HEK293 (cell line): ENCODE data around the gene PPDPF.
"Not testable (repeated sequence)": the region's sequence is repeated elsewhere in the genome, so short reads cannot be mapped to it uniquely, and the experiment has no call there.

Experiments
- CTCF ChIP-seq: fragments of 450-650 bp; formaldehyde crosslinking; IDR thresholded peaks from 2 replicates; pipeline ENCODE4 v1.5.1; 2016; ENCODE audit warnings: missing biosample characterization, missing genetic modification characterization
- HOXA7 ChIP-seq: sonication (generic); formaldehyde crosslinking; IDR thresholded peaks from 2 replicates; pipeline ENCODE4 v1.8.1; 2022; ENCODE audit warnings: missing genetic modification reagents, borderline replicate concordance
- YY1 ChIP-seq: fragments of 450-650 bp; formaldehyde crosslinking; IDR thresholded peaks from 2 replicates; pipeline ENCODE4 v1.5.1; 2018; ENCODE audit warnings: missing biosample characterization, missing genetic modification characterization
- ZFHX2 ChIP-seq: fragments of 450-650 bp; formaldehyde crosslinking; conservative IDR thresholded peaks from 2 replicates; pipeline ENCODE4 v1.5.1; 2016; ENCODE audit warnings: missing biosample characterization, missing genetic modification characterization
- ZNF121 ChIP-seq: fragments of 450-650 bp; formaldehyde crosslinking; IDR thresholded peaks from 2 replicates; pipeline ENCODE4 v1.5.1; 2016; ENCODE audit warnings: missing biosample characterization, missing genetic modification characterization
- ZNF302 ChIP-seq: fragments of 450-650 bp; formaldehyde crosslinking; IDR thresholded peaks from 2 replicates; pipeline ENCODE4 v1.5.1; 2016; ENCODE audit warnings: missing biosample characterization, missing genetic modification characterization, low read depth

DNA sequence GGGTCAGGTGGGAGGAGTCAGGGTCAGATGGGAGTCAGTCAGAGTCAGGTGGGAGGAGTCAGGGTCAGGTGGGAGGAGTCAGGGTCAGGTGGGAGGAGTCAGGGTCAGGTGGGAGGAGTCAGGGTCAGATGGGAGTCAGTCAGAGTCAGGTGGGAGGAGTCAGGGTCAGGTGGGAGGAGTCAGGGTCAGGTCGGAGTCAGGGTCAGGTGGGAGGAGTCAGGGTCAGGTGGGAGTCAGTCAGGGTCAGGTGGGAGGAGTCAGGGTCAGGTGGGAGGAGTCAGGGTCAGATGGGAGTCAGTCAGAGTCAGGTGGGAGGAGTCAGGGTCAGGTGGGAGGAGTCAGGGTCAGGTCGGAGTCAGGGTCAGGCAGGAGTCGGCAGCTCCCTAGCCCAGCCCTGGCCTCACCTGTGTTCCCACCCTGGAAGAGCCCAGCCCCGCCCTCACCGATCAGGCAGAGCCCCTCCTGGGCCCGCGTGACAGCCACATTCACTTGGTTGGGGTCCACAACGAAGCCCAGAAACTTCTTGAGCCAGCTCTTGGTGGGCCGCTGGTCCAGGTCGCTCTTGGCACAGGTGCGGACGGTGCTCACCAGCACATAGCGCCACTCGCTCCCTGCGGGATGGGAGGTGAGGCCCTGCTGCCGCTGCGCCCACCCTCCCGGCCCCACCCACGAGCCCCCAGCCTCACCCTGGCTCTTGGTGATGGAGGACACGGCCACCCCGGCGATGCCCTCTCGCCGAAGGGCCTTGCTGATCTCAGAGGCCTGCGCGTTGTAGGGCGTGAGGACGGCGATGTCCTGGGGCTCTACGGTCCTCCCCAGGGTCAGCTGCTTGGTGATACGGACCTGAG, 39.1 kb downstream of the PPDPF start:
- not testable (repeated sequence) for TF ChIP-seq YY1; ZNF121 (tag by site-specific recombination); ZFHX2 (tag by site-specific recombination); CTCF; ZNF302 (tag by site-specific recombination); HOXA7 (CRISPR knock-in tag)
